Measurements from ENCODE around the gene GRM4.

DNA sequence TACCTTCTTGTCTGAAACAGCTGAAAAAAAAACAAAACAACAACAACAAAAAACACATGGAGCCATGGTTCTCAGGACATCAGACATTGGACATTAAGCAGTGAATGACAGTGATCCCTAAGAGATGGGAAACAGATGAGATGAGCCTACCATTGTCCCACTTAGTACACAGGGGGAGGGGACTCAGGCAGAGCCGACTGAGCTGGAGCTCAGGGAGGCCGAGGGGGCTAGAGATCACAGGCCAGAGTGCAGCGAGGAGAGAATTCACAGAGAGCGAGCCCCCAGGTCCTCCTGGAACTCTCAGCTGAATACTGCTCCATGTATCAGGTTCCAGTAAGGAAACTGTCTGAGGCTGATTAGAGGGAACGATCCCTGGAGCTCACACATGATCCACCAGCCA is 134.6 kb downstream of the GRM4 start:
- TF ChIP-seq ZNF274 (IDR thresholded peaks at IDR 0.05; ENCODE audit: low read depth, low read length) (peak; percentile 53), YY1 (IDR thresholded peaks at IDR 0.05; ENCODE audit: insufficient read depth, insufficient read length) (no peak)
